CD14-positive monocyte (primary cell): ENCODE results near the gene UBXN11. TPM values are rescaled to one million over a fixed set of nuclear protein-coding genes. Genes with fewer than 3 reads are reported as not detected.

ENCODE experiments used
- DNase-seq, 3 donors: peaks; one replicate each; pipeline ENCODE4 v3.0.0-alpha.2; 2011 to 2022
- H2AFZ ChIP-seq: 2 replicates; pipeline ENCODE4 v1.6.0; 2012; ENCODE audit warnings: mild to moderate bottlenecking, low read depth, low read length, inconsistent platforms; ENCODE audit not compliant: insufficient read depth, poor library complexity, severe bottlenecking
- H3K27ac ChIP-seq, 2 donors: 1 replicate in 1 of 2; 2 replicates in 1 of 2; pipeline ENCODE4 v1.5.1; 2012 to 2013; ENCODE audit warnings: low read length in 2 of 2, control low read depth in 1 of 2, inconsistent platforms in 1 of 2, low read depth in 1 of 2, mild to moderate bottlenecking in 1 of 2
- H3K27me3 ChIP-seq, 2 donors: one replicate each; pipeline versions ENCODE4 v1.6.0 to v1.6.1; 2011 to 2013; ENCODE audit warnings: low read length in 2 of 2; ENCODE audit not compliant: control insufficient read depth in 2 of 2, insufficient read depth in 2 of 2
- H3K36me3 ChIP-seq, 2 donors: replicated peaks in 1 of 2; 1 replicate in 1 of 2; 2 replicates in 1 of 2; pipeline versions ENCODE4 v1.5.1 to v1.6.1; 2012 to 2013; ENCODE audit warnings: low read length in 2 of 2, control low read depth in 1 of 2, inconsistent platforms in 1 of 2, mild to moderate bottlenecking in 1 of 2; ENCODE audit not compliant: insufficient read depth in 2 of 2, control insufficient read depth in 1 of 2
- H3K4me1 ChIP-seq, 2 donors: 1 replicate in 1 of 2; 2 replicates in 1 of 2; pipeline versions ENCODE4 v1.5.1 to v1.6.1; 2012 to 2013; ENCODE audit warnings: low read length in 2 of 2, control low read depth in 1 of 2, inconsistent platforms in 1 of 2, mild to moderate bottlenecking in 1 of 2, moderate library complexity in 1 of 2; ENCODE audit not compliant: insufficient read depth in 2 of 2, control insufficient read depth in 1 of 2
- H3K4me2 ChIP-seq: replicated peaks from 2 replicates; pipeline ENCODE3; 2012; ENCODE audit warnings: low read length, moderate library complexity, mild to moderate bottlenecking; ENCODE audit not compliant: poor library complexity, severe bottlenecking; ENCODE audit errors: extremely low read depth
- H3K4me3 ChIP-seq, 3 experiments: fragments of 200-600 bp in 1 of 3; sonication (generic) in 1 of 3; replicated peaks in 1 of 3; 1 replicate in 2 of 3; 2 replicates in 1 of 3; pipeline ENCODE4 v1.5.1; 2011 to 2013; ENCODE audit warnings: low read length in 3 of 3, mild to moderate bottlenecking in 3 of 3, control low read depth in 2 of 3, low read depth in 2 of 3, inconsistent platforms in 1 of 3, moderate library complexity in 1 of 3
- H3K79me2 ChIP-seq: 2 replicates; pipeline ENCODE4 v1.6.0; 2012; ENCODE audit warnings: mild to moderate bottlenecking, control low read depth, inconsistent platforms, low read length, moderate library complexity; ENCODE audit not compliant: insufficient read depth
- H3K9ac ChIP-seq: 2 replicates; pipeline ENCODE4 v1.6.0; 2017; ENCODE audit warnings: low read length, mild to moderate bottlenecking; ENCODE audit not compliant: insufficient read depth, poor library complexity, severe bottlenecking
- H3K9me3 ChIP-seq, 2 donors: replicated peaks in 1 of 2; 1 replicate in 1 of 2; 2 replicates in 1 of 2; pipeline versions ENCODE4 v1.5.1 to v1.6.1; 2012 to 2013; ENCODE audit warnings: low read length in 2 of 2, control low read depth in 1 of 2; ENCODE audit not compliant: control insufficient read depth in 1 of 2, insufficient read depth in 1 of 2
- H4K20me1 ChIP-seq: 2 replicates; pipeline ENCODE4 v1.6.0; 2012; ENCODE audit warnings: mild to moderate bottlenecking, low read length, control low read depth, moderate library complexity; ENCODE audit not compliant: insufficient read depth
- H3K27ac Mint-ChIP-seq, 7 donors: one replicate each; pipeline ENCODE4 v1.8.0; 2020; ENCODE audit warnings: mild to moderate bottlenecking in 7 of 7, mixed read lengths in 7 of 7, moderate library complexity in 6 of 7, inconsistent platforms in 2 of 7
- H3K27me3 Mint-ChIP-seq, 3 donors: one replicate each; pipeline ENCODE4 v1.8.0; 2021 to 2022; ENCODE audit warnings: low read depth in 3 of 3, mild to moderate bottlenecking in 3 of 3, mixed read lengths in 3 of 3, moderate library complexity in 3 of 3, inconsistent platforms in 1 of 3
- H3K36me3 Mint-ChIP-seq, 2 donors: one replicate each; pipeline ENCODE4 v1.8.0; 2020; ENCODE audit warnings: mixed read lengths in 2 of 2, inconsistent platforms in 1 of 2, mild to moderate bottlenecking in 1 of 2
- H3K4me1 Mint-ChIP-seq: one replicate; pipeline ENCODE4 v1.8.0; 2020; ENCODE audit warnings: mild to moderate bottlenecking, mixed read lengths
- H3K4me3 Mint-ChIP-seq, 2 donors: one replicate each; pipeline ENCODE4 v1.8.0; 2020; ENCODE audit warnings: mild to moderate bottlenecking in 2 of 2, mixed read lengths in 2 of 2, moderate library complexity in 1 of 2
- H3K9me3 Mint-ChIP-seq, 7 donors: one replicate each; pipeline ENCODE4 v1.8.0; 2020 to 2022; ENCODE audit warnings: mixed read lengths in 7 of 7, mild to moderate bottlenecking in 6 of 7, moderate library complexity in 6 of 7, inconsistent platforms in 2 of 7
- WGBS: methylation state at CpG from one replicate; pipeline ENCODE4 v1.1.5; 2013; ENCODE audit warnings: missing lambda C conversion rate; ENCODE audit not compliant: insufficient coverage; 5-methylcytosine and 5-hydroxymethylcytosine counted together
- intact Hi-C, 2 donors: fragments of 100-400 bp; cut with micrococcal nuclease; formaldehyde crosslinking; loops; one replicate each; pipeline versions ENCODE4 v1.15.0 to v1.15.1; 2023
- polyA plus RNA-seq, 3 donors: library from polyadenylated mRNA; depleted of rRNA in 1 of 3; unstranded in 2 of 3; stranded (reverse) in 1 of 3; fragments of 300-500 nt in 2 of 3; fragments of >200 nt in 1 of 3; fragmentation: Illumina TruSeq in 2 of 3; gene quantifications; 1 replicate in 2 of 3; 2 replicates in 1 of 3; pipeline ENCODE4 v1.2.3, GENCODE V29; 2012 to 2021
- TF ChIP-seq, protein P1 (sequence below): fragments of 200-600 bp; IDR thresholded peaks from one replicate; pipeline ENCODE4 v1.8.0; 2022; ENCODE audit warnings: antibody characterized with exemption, mild to moderate bottlenecking

The UBXN11 gene
- polyA plus RNA-seq, 3 donors = 48.0 to 885 (median 52.1) TPM

DNA sequence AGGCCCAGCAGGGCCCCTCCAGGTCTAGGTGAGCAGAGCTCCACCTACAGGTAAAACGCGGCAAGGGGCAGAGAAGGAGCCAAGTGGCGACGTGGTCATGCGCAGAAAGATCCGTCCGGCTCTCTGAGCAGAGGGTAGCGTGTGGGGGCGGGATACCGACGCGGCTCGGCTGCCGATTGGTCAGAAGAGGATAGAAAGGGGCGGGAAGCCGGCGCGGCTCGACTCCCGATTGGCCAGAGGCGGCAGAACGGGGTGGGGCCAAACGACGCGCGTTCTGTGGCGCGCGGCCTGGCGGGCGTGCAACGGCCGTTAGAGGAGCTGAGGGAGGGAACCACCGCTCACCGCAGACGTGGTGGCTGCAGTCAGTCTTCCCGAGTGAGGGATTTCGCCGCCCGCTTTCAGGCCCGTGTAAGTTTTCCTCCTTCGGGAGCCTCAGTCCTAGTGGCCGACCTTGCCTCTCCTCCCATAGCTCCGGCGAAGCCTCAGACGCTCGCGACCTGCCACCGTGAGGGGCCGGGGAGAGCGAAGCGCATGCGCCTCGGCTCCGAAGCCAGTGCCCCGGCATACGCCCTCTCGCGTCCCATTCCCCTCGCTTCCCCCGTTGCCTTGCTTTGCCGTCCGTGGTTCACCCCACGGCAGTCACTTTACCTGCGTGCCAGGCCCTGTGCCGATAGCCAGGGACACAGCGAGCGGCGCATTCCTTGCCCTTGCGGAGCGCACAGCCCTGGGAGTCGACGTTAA lies 72.4 kb downstream of the UBXN11 start, which contains the start of gene CEP85:
Gene CEP85, plus strand, starts transcription at position 298 of the 741 bp plus-strand sequence. CDS start 5,584 bp downstream, outside the sequence.
- H3K9me3 Mint-ChIP-seq = peaks cover 0 to 7% (median 6%) of the 10 kb centered on the region in 7 donors

More for the DNA sequence above, 72.4 kb downstream of the UBXN11 start, which contains the start of gene CEP85:
- Histone ChIP-seq H3K9ac (peak within 1 kb of the TSS; percentile 91), H4K20me1 (no peaks in the 10 kb centered on the region), H3K79me2 (peaks cover 49% of the 10 kb centered on the region), H3K4me2 (peak within 1 kb of the TSS; percentile 94), H3K27me3 (no peaks in the 10 kb centered on the region), H3K4me3 (peak within 1 kb of the TSS; percentile 65 to 98 (median 81)), H3K4me1 (peaks cover 29 to 39% of the 10 kb centered on the region in 2 donors), H3K27ac (peak within 1 kb of the TSS; percentile 70 to 98), H3K9me3 (peaks cover 0 to 8% of the 10 kb centered on the region in 2 donors), H2AFZ (peak within 1 kb of the TSS; percentile 98), H3K36me3 (no peaks in the 10 kb centered on the region)
- peaks cover 32% of the 10 kb centered on the region for H3K4me1 Mint-ChIP-seq
- H3K4me3 Mint-ChIP-seq = peak within 1 kb of the TSS; percentile 99
- H3K27me3 Mint-ChIP-seq = peaks cover 0 to 2% (median 2%) of the 10 kb centered on the region in 3 donors
- DNase-seq = peak; percentile 95 to 97 (median 97)
- intact Hi-C loops = loop anchor here in 1 of 2 donors (2.0 to 5.0 kb wide), 2 partner anchors 41 to 67 kb away; partner anchors contain the start of genes C1orf232 and ZNF593
- WGBS = under 1% methylated on average over 71 of the region's 73 CpGs
- TF ChIP-seq, protein P1, sequence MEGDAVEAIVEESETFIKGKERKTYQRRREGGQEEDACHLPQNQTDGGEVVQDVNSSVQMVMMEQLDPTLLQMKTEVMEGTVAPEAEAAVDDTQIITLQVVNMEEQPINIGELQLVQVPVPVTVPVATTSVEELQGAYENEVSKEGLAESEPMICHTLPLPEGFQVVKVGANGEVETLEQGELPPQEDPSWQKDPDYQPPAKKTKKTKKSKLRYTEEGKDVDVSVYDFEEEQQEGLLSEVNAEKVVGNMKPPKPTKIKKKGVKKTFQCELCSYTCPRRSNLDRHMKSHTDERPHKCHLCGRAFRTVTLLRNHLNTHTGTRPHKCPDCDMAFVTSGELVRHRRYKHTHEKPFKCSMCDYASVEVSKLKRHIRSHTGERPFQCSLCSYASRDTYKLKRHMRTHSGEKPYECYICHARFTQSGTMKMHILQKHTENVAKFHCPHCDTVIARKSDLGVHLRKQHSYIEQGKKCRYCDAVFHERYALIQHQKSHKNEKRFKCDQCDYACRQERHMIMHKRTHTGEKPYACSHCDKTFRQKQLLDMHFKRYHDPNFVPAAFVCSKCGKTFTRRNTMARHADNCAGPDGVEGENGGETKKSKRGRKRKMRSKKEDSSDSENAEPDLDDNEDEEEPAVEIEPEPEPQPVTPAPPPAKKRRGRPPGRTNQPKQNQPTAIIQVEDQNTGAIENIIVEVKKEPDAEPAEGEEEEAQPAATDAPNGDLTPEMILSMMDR = peak; percentile 52
- peak within 1 kb of the TSS; percentile 91 to 97 (median 96) for H3K27ac Mint-ChIP-seq
- no peaks in the 10 kb centered on the region for H3K36me3 Mint-ChIP-seq

Other genes starting within 250 kb of the UBXN11 start
- under 1 TPM in 1 of 3 donors, not detected in 2; 0.09 TPM for gene TRIM63, start 239.0 kb downstream of the UBXN11 start, polyA plus RNA-seq
- 1 to 10 TPM; 1.2 to 2.5 (median 2.3) TPM for gene PDIK1L, start 194.8 kb downstream of the UBXN11 start, polyA plus RNA-seq
- not detected for gene FAM110D, start 147.6 kb downstream of the UBXN11 start, polyA plus RNA-seq
- not detected for gene C1orf232, start 137.7 kb downstream of the UBXN11 start, polyA plus RNA-seq
- 10 to 100 TPM; 23.6 to 36.5 (median 27.8) TPM for gene ZNF593, start 136.7 kb downstream of the UBXN11 start, polyA plus RNA-seq
- under 1 TPM in 2 of 3 donors, not detected in 1; 0.50 to 0.59 TPM for gene ZNF593OS, start 134.8 kb downstream of the UBXN11 start, polyA plus RNA-seq
- 1 to 10 TPM in 1 of 3 donors, not detected in 2; 1.4 TPM for gene CNKSR1, start 129.1 kb downstream of the UBXN11 start, polyA plus RNA-seq
- not detected for gene CATSPER4, start 116.0 kb downstream of the UBXN11 start, polyA plus RNA-seq
- 10 to 100 TPM in 2 of 3 donors, 1 to 10 TPM in 1; 8.2 to 32.5 (median 10.9) TPM for gene CEP85, start 72.4 kb downstream of the UBXN11 start, polyA plus RNA-seq
- gene SH3BGRL3, start 26.6 kb downstream of the UBXN11 start, polyA plus RNA-seq = 1,000 to 10,000 TPM in 2 of 3 donors, 100 to 1,000 TPM in 1; 478 to 1,744 (median 1,706) TPM
- 1,000 to 10,000 TPM in 2 of 3 donors, 100 to 1,000 TPM in 1; 851 to 4,047 (median 2,617) TPM for gene CD52, start 11.3 kb upstream of the UBXN11 start, polyA plus RNA-seq
- under 1 TPM in 1 of 3 donors, not detected in 2; 0.52 TPM for gene CRYBG2, start 47.5 kb upstream of the UBXN11 start, polyA plus RNA-seq
- not detected for gene ZNF683, start 66.1 kb upstream of the UBXN11 start, polyA plus RNA-seq
- gene LIN28A, start 104.2 kb upstream of the UBXN11 start, polyA plus RNA-seq = not detected
- 10 to 100 TPM; 21.3 to 27.4 (median 24.0) TPM for gene DHDDS, start 125.7 kb upstream of the UBXN11 start, polyA plus RNA-seq
- gene HMGN2, start 165.8 kb upstream of the UBXN11 start, polyA plus RNA-seq = 100 to 1,000 TPM; 400 to 575 (median 555) TPM
- gene RPS6KA1, start 223.1 kb upstream of the UBXN11 start, polyA plus RNA-seq = 100 to 1,000 TPM; 116 to 189 (median 188) TPM